T-cell (primary cell): ENCODE results near the gene LIN37. TPM values are rescaled to one million over a fixed set of nuclear protein-coding genes. Genes with fewer than 3 reads are reported as not detected.

ENCODE experiments used
- ATAC-seq, 4 experiments: fragments of 200-7000 bp in 3 of 4; fragments of 150-1000 bp in 1 of 4; cut with Tn5 transposase; replicated peaks in 1 of 4; 1 replicate in 3 of 4; 2 replicates in 1 of 4; pipeline ENCODE4 v1.10.0; 2021; ENCODE audit warnings: moderate library complexity in 3 of 4, mild to moderate bottlenecking in 2 of 4, moderate number of reproducible peaks in 1 of 4
- CTCF ChIA-PET, 2 donors: fragments of 300-600 bp; sonication (Branson Sonifier 250); formaldehyde crosslinking; loops; one replicate each; lab custom pipeline; 2022; ENCODE audit warnings: antibody characterized with exemption in 2 of 2; lab: Charles Lee
- POLR2A ChIA-PET, 2 donors: fragments of 300-600 bp; sonication (Branson Sonifier 250); formaldehyde crosslinking; loops; one replicate each; lab custom pipeline; 2022; ENCODE audit warnings: antibody characterized with exemption in 2 of 2; lab: Charles Lee
- DNase-seq, 35 experiments: peaks; one replicate each; pipeline versions ENCODE4 v3.0.0 to v3.0.0-alpha.2; 2013 to 2023
- H3K27ac ChIP-seq: one replicate; pipeline ENCODE4 v1.5.1; 2013; ENCODE audit warnings: low read length
- H3K27me3 ChIP-seq, 2 experiments: replicated peaks in 1 of 2; 1 replicate in 1 of 2; 2 replicates in 1 of 2; pipeline versions ENCODE4 v1.6.1 to v1.7.0; 2013; ENCODE audit warnings: low read length in 1 of 2, mixed read lengths in 1 of 2; ENCODE audit not compliant: control insufficient read depth in 2 of 2, insufficient read depth in 2 of 2; ENCODE audit errors: extremely low read depth in 1 of 2
- H3K36me3 ChIP-seq, 2 donors: 1 replicate in 1 of 2; 2 replicates in 1 of 2; pipeline versions ENCODE4 v1.6.1 to v1.7.0; 2013; ENCODE audit warnings: low read length in 1 of 2; ENCODE audit not compliant: control insufficient read depth in 2 of 2, insufficient read depth in 1 of 2; ENCODE audit errors: extremely low read depth in 1 of 2
- H3K4me1 ChIP-seq, 2 experiments: 1 replicate in 1 of 2; 2 replicates in 1 of 2; pipeline versions ENCODE4 v1.6.1 to v1.7.0; 2013; ENCODE audit warnings: low read length in 2 of 2, mixed read lengths in 1 of 2; ENCODE audit not compliant: insufficient read depth in 2 of 2, control insufficient read depth in 1 of 2; ENCODE audit errors: extremely low read depth in 1 of 2
- H3K4me3 ChIP-seq, 2 donors: 1 replicate in 1 of 2; 2 replicates in 1 of 2; pipeline versions ENCODE4 v1.5.1 to v1.7.0; 2013; ENCODE audit warnings: mild to moderate bottlenecking in 2 of 2, low read length in 1 of 2, moderate library complexity in 1 of 2; ENCODE audit not compliant: control insufficient read depth in 1 of 2; ENCODE audit errors: extremely low read depth in 1 of 2
- H3K9me3 ChIP-seq: 2 replicates; pipeline ENCODE4 v1.7.0; 2013
- H3K27ac Mint-ChIP-seq, 2 donors: one replicate each; pipeline ENCODE4 v1.8.0; 2020 to 2021; ENCODE audit warnings: mild to moderate bottlenecking in 2 of 2, mixed read lengths in 2 of 2
- H3K27me3 Mint-ChIP-seq, 2 donors: one replicate each; pipeline ENCODE4 v1.8.0; 2021 to 2022; ENCODE audit warnings: mixed read lengths in 2 of 2
- H3K36me3 Mint-ChIP-seq: one replicate; pipeline ENCODE4 v1.8.0; 2021; ENCODE audit warnings: mixed read lengths
- H3K4me1 Mint-ChIP-seq, 3 donors: one replicate each; pipeline ENCODE4 v1.8.0; 2020 to 2022; ENCODE audit warnings: mixed read lengths in 3 of 3, mild to moderate bottlenecking in 1 of 3
- H3K4me3 Mint-ChIP-seq, 3 donors: one replicate each; pipeline ENCODE4 v1.8.0; 2020 to 2022; ENCODE audit warnings: mild to moderate bottlenecking in 3 of 3, mixed read lengths in 3 of 3, moderate library complexity in 3 of 3
- H3K9me3 Mint-ChIP-seq, 3 donors: one replicate each; pipeline ENCODE4 v1.8.0; 2020 to 2022; ENCODE audit warnings: mixed read lengths in 3 of 3
- WGBS: methylation state at CpG from one replicate; pipeline ENCODE4 v1.1.5; 2013; ENCODE audit warnings: missing lambda C conversion rate; ENCODE audit not compliant: insufficient coverage; 5-methylcytosine and 5-hydroxymethylcytosine counted together
- total RNA-seq, 35 experiments: library from RNA in 6 of 35; stranded (reverse) in 6 of 35; fragments of 120-200 nt in 1 of 35; gene quantifications; one replicate each; pipeline versions ENCODE4 v1.2.1 to v1.2.4 and lab custom pipeline; 2013 to 2026

LIN37 gene
- total RNA-seq, 5 donors from 2014 or later (not counting 1 experiment from before 2014, with no cell fraction given), result 11.8 to 23.6 (median 22.8) TPM

DNA sequence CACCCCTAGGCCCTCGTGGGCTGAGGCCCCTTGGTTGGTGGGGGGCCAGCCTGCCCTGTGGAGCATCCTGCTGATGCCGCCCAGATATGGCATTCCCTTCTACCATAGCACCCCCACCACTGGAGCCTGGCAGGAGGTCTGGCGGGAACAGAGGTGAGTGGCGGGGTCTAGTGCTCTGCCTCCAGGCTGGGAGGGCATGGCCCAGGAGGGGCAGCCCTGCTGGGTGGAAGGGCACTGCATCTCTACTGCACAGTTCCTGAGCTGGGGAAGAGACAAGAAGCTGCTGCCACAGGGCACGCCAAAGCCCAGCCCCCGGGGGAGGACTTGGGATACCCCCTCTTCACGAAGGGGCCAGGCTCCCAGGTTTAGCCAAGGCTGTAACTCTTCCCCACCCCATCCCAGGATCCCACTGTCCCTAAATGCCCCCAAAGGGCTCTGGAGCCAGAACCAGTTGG is 33.0 kb upstream of the LIN37 start:
- DNase-seq (no peak), ATAC-seq (no peak)
- H3K36me3 Mint-ChIP-seq, result peaks cover 7% of the 10 kb centered on the region
- H3K4me3 ChIP-seq, result no peak overlapping the region
- H3K4me1 Mint-ChIP-seq, result peaks cover 68 to 76% (median 72%) of the 10 kb centered on the region in 3 donors
- no peaks in the 10 kb centered on the region for H3K9me3 ChIP-seq
- ChIA-PET CTCF (interaction anchor here in 1 of 2 donors (0.7 kb wide), 1 partner anchor 21 kb away, joined by 3 read pairs; no protein-coding TSS in a partner anchor), POLR2A (no interaction called here)
- peaks cover 16 to 88% of the 10 kb centered on the region in 2 experiments for H3K4me1 ChIP-seq
- no peaks in the 10 kb centered on the region for H3K27me3 Mint-ChIP-seq
- H3K4me3 Mint-ChIP-seq, result peak overlapping the region in 1 of 3 donors; percentile 100
- H3K36me3 ChIP-seq, result peaks cover 0 to 4% of the 10 kb centered on the region in 2 donors
- no peaks in the 10 kb centered on the region for H3K27me3 ChIP-seq
- peak overlapping the region; percentile 74 for H3K27ac ChIP-seq
- no peaks in the 10 kb centered on the region for H3K9me3 Mint-ChIP-seq
- peak overlapping the region in 1 of 2 donors; percentile 94 for H3K27ac Mint-ChIP-seq
- WGBS, result 76% methylated on average over 3 of the region's 7 CpGs

DNA sequence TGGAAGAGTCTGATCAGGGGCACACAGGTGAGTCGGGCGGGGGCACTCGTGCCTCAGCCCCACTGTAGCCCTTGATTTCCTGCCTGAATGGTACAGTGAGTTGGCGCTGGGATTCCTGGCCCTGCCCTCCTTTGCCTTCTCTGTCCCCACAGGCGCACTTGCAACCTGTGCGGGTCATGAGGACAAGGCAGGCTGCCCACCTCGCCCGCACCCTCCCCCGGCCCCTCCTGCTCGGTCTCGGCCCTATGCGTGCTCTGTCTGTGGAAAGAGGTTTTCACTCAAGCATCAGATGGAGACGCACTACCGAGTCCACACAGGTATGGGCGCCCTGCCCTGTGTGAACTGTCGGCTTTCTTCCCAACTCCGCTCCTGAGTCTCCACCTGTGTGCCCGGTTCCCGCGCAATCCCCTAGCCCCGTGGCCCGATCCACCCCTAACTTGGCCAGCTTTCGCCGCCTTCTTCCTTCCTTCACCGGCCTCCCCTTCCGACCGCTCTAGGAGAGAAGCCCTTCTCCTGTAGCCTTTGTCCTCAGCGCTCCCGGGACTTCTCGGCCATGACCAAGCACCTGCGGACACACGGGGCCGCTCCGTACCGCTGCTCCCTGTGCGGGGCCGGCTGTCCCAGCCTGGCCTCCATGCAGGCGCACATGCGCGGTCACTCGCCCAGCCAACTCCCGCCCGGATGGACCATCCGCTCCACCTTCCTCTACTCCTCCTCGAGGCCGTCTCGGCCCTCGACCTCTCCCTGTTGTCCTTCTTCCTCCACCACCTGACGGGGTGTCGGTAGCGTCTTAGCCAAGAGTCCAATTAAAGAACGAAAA is 32.2 kb upstream of the LIN37 start:
- Mint-ChIP-seq H3K36me3 (peaks cover 7% of the 10 kb centered on the region), H3K9me3 (no peaks in the 10 kb centered on the region), H3K27me3 (no peaks in the 10 kb centered on the region), H3K4me1 (peaks cover 65 to 70% (median 66%) of the 10 kb centered on the region in 3 donors), H3K27ac (peak overlapping the region; percentile 94), H3K4me3 (peak overlapping the region; percentile 90 to 100 (median 91))
- H3K9me3 ChIP-seq, result no peaks in the 10 kb centered on the region
- WGBS, result 4% methylated on average over 49 of the region's 52 CpGs
- DNase-seq, result peak in 2 of 35 experiments; percentile 20 to 50
- no peak for ATAC-seq
- POLR2A ChIA-PET, result no interaction called here
- H3K27ac ChIP-seq, result peak overlapping the region; percentile 74
- CTCF ChIA-PET, result interaction anchor here in 1 of 2 donors (0.7 kb wide), 1 partner anchor 22 kb away, joined by 3 read pairs; no protein-coding TSS in a partner anchor
- H3K4me1 ChIP-seq, result peaks cover 16 to 79% of the 10 kb centered on the region in 2 experiments
- peaks cover 4 to 9% of the 10 kb centered on the region in 2 donors for H3K36me3 ChIP-seq
- no peaks in the 10 kb centered on the region for H3K27me3 ChIP-seq
- H3K4me3 ChIP-seq, result peak overlapping the region; percentile 84 to 85

GRCh38 chr19:35716801-35717664 is 31.3 kb upstream of the LIN37 start:
- Mint-ChIP-seq H3K4me3 (peak overlapping the region; percentile 90 to 100 (median 91)), H3K27me3 (no peaks in the 10 kb centered on the region), H3K27ac (peak overlapping the region; percentile 94), H3K4me1 (peaks cover 61 to 68% (median 67%) of the 10 kb centered on the region in 3 donors), H3K36me3 (peaks cover 11% of the 10 kb centered on the region), H3K9me3 (no peaks in the 10 kb centered on the region)
- DNase-seq, result peak; percentile 89 to 99 (median 97)
- POLR2A ChIA-PET, result no interaction called here
- no peaks in the 10 kb centered on the region for H3K27me3 ChIP-seq
- WGBS, result under 1% methylated on average over 65 of the region's 77 CpGs
- peak overlapping the region; percentile 74 for H3K27ac ChIP-seq
- H3K36me3 ChIP-seq, result peaks cover 11 to 15% of the 10 kb centered on the region in 2 donors
- H3K4me1 ChIP-seq, result peaks cover 16 to 73% of the 10 kb centered on the region in 2 experiments
- peak; percentile 83 to 88 (median 86) for ATAC-seq
- no peaks in the 10 kb centered on the region for H3K9me3 ChIP-seq
- H3K4me3 ChIP-seq, result peak overlapping the region; percentile 84 to 85
- CTCF ChIA-PET, result no interaction called here

DNA sequence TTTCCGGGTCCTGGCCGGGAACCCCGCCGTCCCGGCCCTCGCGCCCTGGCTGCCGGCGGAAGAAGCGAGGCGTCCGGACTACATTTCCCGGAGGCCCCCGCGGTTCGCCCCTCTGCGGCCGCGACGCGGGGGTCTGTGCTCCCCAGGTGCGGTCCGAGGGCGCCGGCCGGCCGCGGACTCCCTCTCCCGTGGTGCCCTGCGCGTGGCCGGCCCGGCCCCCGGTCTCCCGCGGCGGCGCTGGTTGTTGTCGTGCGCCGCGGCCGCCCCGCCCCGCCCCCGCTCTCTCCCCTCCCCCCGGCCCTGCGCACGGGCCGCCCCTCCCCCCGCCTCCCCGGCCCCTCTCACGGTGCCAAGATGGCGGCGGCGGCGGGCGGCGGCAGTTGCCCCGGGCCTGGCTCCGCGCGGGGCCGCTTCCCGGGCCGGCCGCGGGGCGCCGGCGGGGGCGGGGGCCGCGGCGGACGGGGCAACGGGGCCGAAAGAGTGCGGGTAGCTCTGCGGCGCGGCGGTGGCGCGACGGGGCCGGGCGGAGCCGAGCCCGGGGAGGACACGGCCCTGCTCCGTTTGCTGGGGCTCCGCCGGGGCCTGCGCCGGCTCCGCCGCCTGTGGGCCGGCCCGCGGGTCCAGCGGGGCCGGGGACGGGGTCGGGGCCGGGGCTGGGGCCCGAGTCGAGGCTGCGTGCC is 30.6 kb upstream of the LIN37 start, which contains the start of gene KMT2B:
Gene KMT2B, plus strand, starts transcription at position 339 of the 680 bp plus-strand sequence. Its CDS starts 16 bp downstream, at position 355.
- CTCF ChIA-PET, result no interaction called here
- Histone ChIP-seq H3K27me3 (no peaks in the 10 kb centered on the region), H3K36me3 (peaks cover 16 to 23% of the 10 kb centered on the region in 2 donors), H3K4me3 (peak within 1 kb of the TSS; percentile 84 to 85), H3K9me3 (no peaks in the 10 kb centered on the region), H3K4me1 (peaks cover 15 to 65% of the 10 kb centered on the region in 2 experiments), H3K27ac (peak within 1 kb of the TSS; percentile 74)
- peak within 1 kb of the TSS; percentile 94 for H3K27ac Mint-ChIP-seq
- DNase-seq (peak in 2 of 35 experiments; percentile 15 to 16), ATAC-seq (peak; percentile 50 to 58 (median 54))
- no peaks in the 10 kb centered on the region for H3K27me3 Mint-ChIP-seq
- POLR2A ChIA-PET, result no interaction called here
- WGBS, result under 1% methylated on average over 74 of the region's 109 CpGs
- peaks cover 18% of the 10 kb centered on the region for H3K36me3 Mint-ChIP-seq
- H3K4me3 Mint-ChIP-seq, result peak within 1 kb of the TSS; percentile 90 to 100 (median 91)
- peaks cover 56 to 65% (median 61%) of the 10 kb centered on the region in 3 donors for H3K4me1 Mint-ChIP-seq
- H3K9me3 Mint-ChIP-seq, result no peaks in the 10 kb centered on the region

DNA sequence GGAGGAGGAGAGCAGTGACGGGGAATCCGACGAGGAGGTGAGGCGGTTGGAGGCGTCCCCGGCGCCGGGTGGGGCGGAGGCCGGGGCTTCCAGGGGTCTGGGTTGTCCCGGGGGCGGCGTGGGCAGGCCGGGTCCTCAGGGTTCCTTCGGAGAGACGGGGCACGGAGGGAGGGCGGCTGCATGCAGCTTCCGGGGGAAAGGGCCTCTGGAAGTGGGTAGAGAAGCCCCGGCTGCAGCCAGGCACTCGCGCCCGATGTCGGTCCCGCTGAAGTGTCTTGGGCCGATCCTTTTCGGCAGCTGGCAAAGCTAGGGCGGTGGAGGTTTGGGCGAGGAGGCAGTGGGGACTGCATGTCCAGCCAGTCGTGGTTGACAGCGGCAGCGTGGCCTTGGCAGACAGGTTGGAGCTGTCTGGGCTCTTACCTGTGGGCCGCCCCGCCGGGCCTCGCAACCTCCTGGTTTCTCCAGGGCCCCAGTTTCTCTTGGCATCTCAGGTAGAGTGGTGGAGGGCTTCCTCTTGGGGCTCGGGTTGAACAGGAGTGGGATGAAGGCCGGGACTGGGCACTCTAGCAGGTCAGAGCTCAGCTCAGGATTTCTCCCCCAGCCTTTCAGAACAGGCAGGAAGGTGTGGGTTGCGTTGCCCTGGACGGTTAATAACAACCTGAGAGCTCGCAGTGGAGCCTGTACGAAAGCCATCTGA is 29.9 kb upstream of the LIN37 start:
- H3K4me1 Mint-ChIP-seq, result peaks cover 49 to 58% (median 54%) of the 10 kb centered on the region in 3 donors
- no peaks in the 10 kb centered on the region for H3K9me3 Mint-ChIP-seq
- peaks cover 22% of the 10 kb centered on the region for H3K36me3 Mint-ChIP-seq
- ChIA-PET POLR2A (interaction anchor here in 1 of 2 donors (1.1 kb wide), 1 partner anchor 30 kb away, joined by 4 read pairs; the partner anchor contains the start of gene LIN37), CTCF (interaction anchor here in 1 of 2 donors (0.6 kb wide), 1 partner anchor 31 kb away, joined by 13 read pairs; no protein-coding TSS in a partner anchor)
- no peaks in the 10 kb centered on the region for H3K27me3 ChIP-seq
- no peaks in the 10 kb centered on the region for H3K27me3 Mint-ChIP-seq
- DNase-seq (peak in 25 of 35 experiments; percentile 12 to 56 (median 34)), ATAC-seq (peak in 3 of 4 experiments; percentile 2 to 5 (median 3))
- H3K9me3 ChIP-seq, result no peaks in the 10 kb centered on the region
- peaks cover 11 to 58% of the 10 kb centered on the region in 2 experiments for H3K4me1 ChIP-seq
- H3K27ac ChIP-seq, result peak overlapping the region; percentile 16
- peak overlapping the region; percentile 68 to 79 for H3K27ac Mint-ChIP-seq
- H3K4me3 Mint-ChIP-seq, result peak overlapping the region; percentile 84 to 87 (median 84)
- under 1% methylated on average over 38 of the region's 42 CpGs for WGBS
- peak overlapping the region; percentile 70 to 74 for H3K4me3 ChIP-seq
- peaks cover 20 to 30% of the 10 kb centered on the region in 2 donors for H3K36me3 ChIP-seq
